ENCODE results near the gene HSPA12A. TPM values are rescaled to one million over a fixed set of nuclear protein-coding genes. Genes with fewer than 3 reads are reported as not detected.

Gene HSPA12A
- total RNA-seq, 1 experiment from 2014 or later: 2.4 TPM

DNA sequence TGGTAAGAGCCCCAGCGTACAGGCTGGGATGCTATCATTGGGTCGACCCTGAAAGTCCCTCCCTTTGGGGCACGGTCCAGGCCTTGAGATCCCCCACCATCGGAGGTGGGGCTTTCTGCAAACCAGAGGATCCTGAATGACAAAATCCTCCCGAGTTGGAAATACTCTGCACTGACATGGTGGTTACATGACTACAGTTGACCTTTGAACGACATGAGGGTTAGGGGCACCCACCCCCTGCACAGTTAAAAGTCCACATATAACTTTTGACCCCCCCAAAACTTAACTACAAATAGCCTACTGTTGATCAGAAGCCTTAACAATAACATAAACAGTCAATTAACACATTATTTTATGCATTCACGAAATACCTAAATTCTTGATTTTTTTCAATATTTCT lies 13.1 kb downstream of the HSPA12A start:
- no TSS peak for BruUV-seq (replicated peaks)
- H3K27me3 Mint-ChIP-seq (ENCODE audit: unreplicated experiment): peaks cover 15% of the 10 kb centered on the region
- intact Hi-C loops (cut with micrococcal nuclease; ENCODE audit: unreplicated experiment): no loop called here
- H3K27ac Mint-ChIP-seq (ENCODE audit: unreplicated experiment): no peak overlapping the region
- no peak overlapping the region for H3K4me3 Mint-ChIP-seq (ENCODE audit: low read depth, unreplicated experiment)
- no peaks in the 10 kb centered on the region for H3K9me3 Mint-ChIP-seq (ENCODE audit: low read depth, unreplicated experiment)
- DNase-seq: no peak
- no peak for TF ChIP-seq CTCF (IDR thresholded peaks at IDR 0.05; ENCODE audit: unreplicated experiment)
- CTCF ChIA-PET: no interaction called here
- no peaks in the 10 kb centered on the region for H3K36me3 Mint-ChIP-seq (ENCODE audit: insufficient read depth, unreplicated experiment)
- no peaks in the 10 kb centered on the region for H3K4me1 Mint-ChIP-seq (ENCODE audit: low read depth, unreplicated experiment)

DNA sequence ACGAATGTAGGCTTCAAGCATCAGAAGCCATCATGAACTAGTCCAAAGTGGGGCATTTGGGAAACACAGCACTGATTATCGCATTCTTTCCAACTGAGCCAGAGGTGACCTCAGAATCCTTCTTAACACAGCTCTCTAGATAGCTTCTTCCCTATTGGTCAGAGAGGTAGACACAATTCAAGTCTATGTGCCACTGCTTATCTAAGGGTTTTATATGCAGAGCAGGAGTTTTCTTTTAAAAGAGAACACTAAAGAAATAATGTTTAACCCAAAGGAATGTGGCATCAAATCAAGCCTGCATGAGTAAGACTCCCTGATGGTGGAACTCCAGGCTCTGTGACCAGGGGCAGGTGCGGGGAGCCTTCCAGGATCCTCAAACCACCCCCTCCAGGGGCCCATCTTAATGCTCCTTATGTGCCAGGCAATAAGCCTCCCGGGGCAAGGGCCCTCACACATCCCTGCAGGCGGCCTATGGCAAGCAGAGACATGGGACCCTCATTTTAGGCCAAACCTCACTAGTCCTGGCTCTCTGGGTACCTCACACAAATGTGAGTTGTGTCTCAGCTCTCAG lies 13.8 kb downstream of the HSPA12A start:
- Mint-ChIP-seq H3K27ac (ENCODE audit: unreplicated experiment) (no peak overlapping the region), H3K27me3 (ENCODE audit: unreplicated experiment) (peaks cover 15% of the 10 kb centered on the region), H3K4me3 (ENCODE audit: low read depth, unreplicated experiment) (no peak overlapping the region), H3K36me3 (ENCODE audit: insufficient read depth, unreplicated experiment) (no peaks in the 10 kb centered on the region), H3K9me3 (ENCODE audit: low read depth, unreplicated experiment) (no peaks in the 10 kb centered on the region), H3K4me1 (ENCODE audit: low read depth, unreplicated experiment) (no peaks in the 10 kb centered on the region)
- no peak for DNase-seq
- BruUV-seq (replicated peaks): no TSS peak
- no peak for TF ChIP-seq CTCF (IDR thresholded peaks at IDR 0.05; ENCODE audit: unreplicated experiment)
- intact Hi-C loops (cut with micrococcal nuclease; ENCODE audit: unreplicated experiment): no loop called here
- CTCF ChIA-PET: no interaction called here

- TF ChIP-seq CTCF (IDR thresholded peaks at IDR 0.05; ENCODE audit: unreplicated experiment): no peak
- Mint-ChIP-seq H3K9me3 (ENCODE audit: low read depth, unreplicated experiment) (no peaks in the 10 kb centered on the region), H3K4me3 (ENCODE audit: low read depth, unreplicated experiment) (no peak overlapping the region), H3K4me1 (ENCODE audit: low read depth, unreplicated experiment) (peaks cover 8% of the 10 kb centered on the region), H3K27me3 (ENCODE audit: unreplicated experiment) (peaks cover 15% of the 10 kb centered on the region), H3K36me3 (ENCODE audit: insufficient read depth, unreplicated experiment) (no peaks in the 10 kb centered on the region), H3K27ac (ENCODE audit: unreplicated experiment) (no peak overlapping the region)
- no TSS peak for BruUV-seq (replicated peaks)
- no peak for DNase-seq
- CTCF ChIA-PET: no interaction called here
- intact Hi-C loops (cut with micrococcal nuclease; ENCODE audit: unreplicated experiment): no loop called here
These were observed 18.7 kb downstream of the HSPA12A start for GRCh38 chr10:116723428-116724281.

GRCh38 chr10:116722736-116723427 lies 19.5 kb downstream of the HSPA12A start:
- Mint-ChIP-seq H3K27me3 (ENCODE audit: unreplicated experiment) (peaks cover 15% of the 10 kb centered on the region), H3K4me1 (ENCODE audit: low read depth, unreplicated experiment) (peaks cover 8% of the 10 kb centered on the region), H3K4me3 (ENCODE audit: low read depth, unreplicated experiment) (no peak overlapping the region), H3K36me3 (ENCODE audit: insufficient read depth, unreplicated experiment) (no peaks in the 10 kb centered on the region), H3K9me3 (ENCODE audit: low read depth, unreplicated experiment) (no peaks in the 10 kb centered on the region), H3K27ac (ENCODE audit: unreplicated experiment) (no peak overlapping the region)
- CTCF ChIA-PET: no interaction called here
- BruUV-seq (replicated peaks): no TSS peak
- DNase-seq: no peak
- intact Hi-C loops (cut with micrococcal nuclease; ENCODE audit: unreplicated experiment): no loop called here
- no peak for TF ChIP-seq CTCF (IDR thresholded peaks at IDR 0.05; ENCODE audit: unreplicated experiment)
